ENCODE measurements around the gene SLC26A8.

The SLC26A8 gene

DNA sequence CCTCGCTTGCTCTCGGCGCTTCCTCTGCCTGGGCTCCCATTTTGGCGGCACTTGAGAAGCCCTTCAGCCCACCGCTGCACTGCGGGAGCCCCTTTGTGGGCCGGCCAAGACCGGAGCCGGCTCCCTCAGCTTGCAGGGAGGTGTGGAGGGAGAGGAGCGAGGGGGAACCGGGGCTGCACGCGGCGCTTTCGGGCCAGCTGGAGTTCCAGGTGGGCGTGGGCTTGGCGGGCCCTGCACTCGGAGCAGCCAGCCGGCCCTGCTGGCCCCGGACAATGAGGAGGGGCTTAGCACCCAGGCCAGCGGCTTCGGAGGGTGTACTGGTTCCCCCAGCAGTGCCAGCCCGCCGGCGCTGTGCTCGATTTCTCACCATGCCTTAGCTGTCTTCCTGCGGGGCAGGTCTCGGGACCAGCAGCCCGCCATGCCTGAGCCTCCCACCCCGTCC is 93.3 kb downstream of the SLC26A8 start:
- Histone ChIP-seq H3K23ac (ENCODE audit: low read length) (no peak overlapping the region), H3K14ac (ENCODE audit: low read length) (no peak overlapping the region), H3K4me2 (ENCODE audit: low read length) (peak overlapping the region; percentile 88), H3K79me1 (ENCODE audit: low read length) (no peaks in the 10 kb centered on the region), H2BK12ac (ENCODE audit: low read length) (no peak overlapping the region), H3K4me1 (ENCODE audit: control insufficient read depth in 1 of 2, insufficient read depth in 2 of 2, low read length in 2 of 2) (peaks cover 6 to 8% of the 10 kb centered on the region in 2 experiments), H2BK120ac (ENCODE audit: insufficient read depth, low read length, poor library complexity) (no peak overlapping the region), H3K79me2 (ENCODE audit: control insufficient read depth, insufficient read depth, low read length, poor library complexity) (no peaks in the 10 kb centered on the region), H4K91ac (ENCODE audit: low read depth, low read length) (no peak overlapping the region), H3K4me3 (ENCODE audit: low read depth, low read length) (peak overlapping the region; percentile 68), H4K12ac (ENCODE audit: low read depth, low read length) (no peak overlapping the region), H2AFZ (ENCODE audit: insufficient read depth, low read length, poor library complexity) (no peak overlapping the region), H3K9ac (ENCODE audit: low read length) (no peak overlapping the region), H3K27me3 (ENCODE audit: insufficient read depth, low read length) (no peaks in the 10 kb centered on the region), H3K27ac (ENCODE audit: low read depth, low read length) (no peak overlapping the region), H3K18ac (ENCODE audit: low read length) (no peak overlapping the region), H2AK5ac (ENCODE audit: low read length) (no peak overlapping the region), H3K4ac (ENCODE audit: low read depth, low read length) (no peak overlapping the region), H3K36me3 (ENCODE audit: control insufficient read depth in 1 of 2, insufficient read depth in 2 of 2, low read length in 2 of 2) (no peaks in the 10 kb centered on the region), H4K8ac (ENCODE audit: low read depth, low read length) (peak overlapping the region; percentile 5), H3K9me3 (ENCODE audit: insufficient read depth, low read depth, low read length) (no peaks in the 10 kb centered on the region), H2BK5ac (ENCODE audit: low read depth, low read length, poor library complexity) (no peak overlapping the region)
- WGBS (ENCODE audit: extremely low coverage, insufficient coverage, insufficient read length): no CpG with 5 or more reads among the region's 30 CpGs
- DNase-seq: no peak

DNA sequence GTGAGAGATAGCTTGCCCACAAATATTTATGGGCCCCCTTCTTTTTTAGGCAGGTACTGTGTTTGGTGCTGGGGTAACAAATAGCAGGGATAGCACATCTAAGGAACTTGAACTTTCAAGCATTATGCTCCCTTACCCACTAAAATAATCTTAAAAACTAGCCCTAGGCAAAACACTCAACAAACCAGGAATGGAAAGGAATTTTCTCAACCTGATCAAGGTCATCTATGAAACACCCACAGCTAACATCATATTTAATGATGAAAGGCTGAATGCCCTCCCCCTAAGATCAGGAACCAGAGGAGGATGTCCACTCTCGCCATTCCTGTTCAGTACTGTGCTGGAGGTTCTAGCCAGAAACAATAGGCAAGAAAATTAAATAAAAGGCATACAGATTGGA is 94.8 kb downstream of the SLC26A8 start:
- H3K23ac ChIP-seq (ENCODE audit: low read length): no peak overlapping the region
- H3K4me3 ChIP-seq (ENCODE audit: low read depth, low read length): no peak overlapping the region
- H3K14ac ChIP-seq (ENCODE audit: low read length): no peak overlapping the region
- H3K27me3 ChIP-seq (ENCODE audit: insufficient read depth, low read length): no peaks in the 10 kb centered on the region
- no peaks in the 10 kb centered on the region for H3K9me3 ChIP-seq (ENCODE audit: insufficient read depth, low read depth, low read length)
- H3K4me1 ChIP-seq (ENCODE audit: control insufficient read depth in 1 of 2, insufficient read depth in 2 of 2, low read length in 2 of 2): peaks cover 6 to 8% of the 10 kb centered on the region in 2 experiments
- H3K9ac ChIP-seq (ENCODE audit: low read length): no peak overlapping the region
- no peak overlapping the region for H4K91ac ChIP-seq (ENCODE audit: low read depth, low read length)
- no peak overlapping the region for H2AFZ ChIP-seq (ENCODE audit: insufficient read depth, low read length, poor library complexity)
- H3K36me3 ChIP-seq (ENCODE audit: control insufficient read depth in 1 of 2, insufficient read depth in 2 of 2, low read length in 2 of 2): no peaks in the 10 kb centered on the region
- H2BK12ac ChIP-seq (ENCODE audit: low read length): no peak overlapping the region
- no peak overlapping the region for H4K8ac ChIP-seq (ENCODE audit: low read depth, low read length)
- H2BK120ac ChIP-seq (ENCODE audit: insufficient read depth, low read length, poor library complexity): no peak overlapping the region
- no peak overlapping the region for H2AK5ac ChIP-seq (ENCODE audit: low read length)
- H3K79me1 ChIP-seq (ENCODE audit: low read length): no peaks in the 10 kb centered on the region
- no peaks in the 10 kb centered on the region for H3K79me2 ChIP-seq (ENCODE audit: control insufficient read depth, insufficient read depth, low read length, poor library complexity)
- no peak overlapping the region for H4K12ac ChIP-seq (ENCODE audit: low read depth, low read length)
- H3K4me2 ChIP-seq (ENCODE audit: low read length): no peak overlapping the region
- no peak overlapping the region for H3K27ac ChIP-seq (ENCODE audit: low read depth, low read length)
- no peak overlapping the region for H3K18ac ChIP-seq (ENCODE audit: low read length)
- H3K4ac ChIP-seq (ENCODE audit: low read depth, low read length): no peak overlapping the region
- H2BK5ac ChIP-seq (ENCODE audit: low read depth, low read length, poor library complexity): no peak overlapping the region
- peak in 1 of 2 donors; percentile 73 for DNase-seq
- WGBS (ENCODE audit: extremely low coverage, insufficient coverage, insufficient read length): no CpG with 5 or more reads among the region's 1 CpG

- no peak overlapping the region for H3K4ac ChIP-seq (ENCODE audit: low read depth, low read length)
- no peaks in the 10 kb centered on the region for H3K27me3 ChIP-seq (ENCODE audit: insufficient read depth, low read length)
- H3K14ac ChIP-seq (ENCODE audit: low read length): no peak overlapping the region
- no peak overlapping the region for H3K27ac ChIP-seq (ENCODE audit: low read depth, low read length)
- WGBS (ENCODE audit: extremely low coverage, insufficient coverage, insufficient read length): no CpG with 5 or more reads among the region's 2 CpGs
- H2AK5ac ChIP-seq (ENCODE audit: low read length): no peak overlapping the region
- H3K4me3 ChIP-seq (ENCODE audit: low read depth, low read length): no peak overlapping the region
- no peak overlapping the region for H3K4me2 ChIP-seq (ENCODE audit: low read length)
- no peak overlapping the region for H2AFZ ChIP-seq (ENCODE audit: insufficient read depth, low read length, poor library complexity)
- H3K79me1 ChIP-seq (ENCODE audit: low read length): no peaks in the 10 kb centered on the region
- H2BK12ac ChIP-seq (ENCODE audit: low read length): no peak overlapping the region
- H4K91ac ChIP-seq (ENCODE audit: low read depth, low read length): no peak overlapping the region
- no peak overlapping the region for H3K18ac ChIP-seq (ENCODE audit: low read length)
- H2BK5ac ChIP-seq (ENCODE audit: low read depth, low read length, poor library complexity): no peak overlapping the region
- no peak overlapping the region for H3K23ac ChIP-seq (ENCODE audit: low read length)
- H4K12ac ChIP-seq (ENCODE audit: low read depth, low read length): no peak overlapping the region
- H3K4me1 ChIP-seq (ENCODE audit: control insufficient read depth in 1 of 2, insufficient read depth in 2 of 2, low read length in 2 of 2): peaks cover 6 to 8% of the 10 kb centered on the region in 2 experiments
- no peak overlapping the region for H3K9ac ChIP-seq (ENCODE audit: low read length)
- no peaks in the 10 kb centered on the region for H3K36me3 ChIP-seq (ENCODE audit: control insufficient read depth in 1 of 2, insufficient read depth in 2 of 2, low read length in 2 of 2)
- no peak for DNase-seq
- H3K79me2 ChIP-seq (ENCODE audit: control insufficient read depth, insufficient read depth, low read length, poor library complexity): no peaks in the 10 kb centered on the region
- H4K8ac ChIP-seq (ENCODE audit: low read depth, low read length): no peak overlapping the region
- no peaks in the 10 kb centered on the region for H3K9me3 ChIP-seq (ENCODE audit: insufficient read depth, low read depth, low read length)
- H2BK120ac ChIP-seq (ENCODE audit: insufficient read depth, low read length, poor library complexity): no peak overlapping the region
Measured at GRCh38 chr6:35926509-35927215, 97.8 kb downstream of the SLC26A8 start.

GRCh38 chr6:35925961-35926360 is 98.5 kb downstream of the SLC26A8 start:
- no peak overlapping the region for H3K23ac ChIP-seq (ENCODE audit: low read length)
- no peaks in the 10 kb centered on the region for H3K79me2 ChIP-seq (ENCODE audit: control insufficient read depth, insufficient read depth, low read length, poor library complexity)
- H2BK12ac ChIP-seq (ENCODE audit: low read length): no peak overlapping the region
- H3K9ac ChIP-seq (ENCODE audit: low read length): peak overlapping the region; percentile 46
- no peak overlapping the region for H3K27ac ChIP-seq (ENCODE audit: low read depth, low read length)
- no peak overlapping the region for H4K8ac ChIP-seq (ENCODE audit: low read depth, low read length)
- no peak overlapping the region for H3K4me2 ChIP-seq (ENCODE audit: low read length)
- WGBS (ENCODE audit: extremely low coverage, insufficient coverage, insufficient read length): no CpG with 5 or more reads among the region's 3 CpGs
- no peak overlapping the region for H2BK5ac ChIP-seq (ENCODE audit: low read depth, low read length, poor library complexity)
- no peaks in the 10 kb centered on the region for H3K9me3 ChIP-seq (ENCODE audit: insufficient read depth, low read depth, low read length)
- H3K18ac ChIP-seq (ENCODE audit: low read length): no peak overlapping the region
- H3K14ac ChIP-seq (ENCODE audit: low read length): no peak overlapping the region
- no peak overlapping the region for H4K91ac ChIP-seq (ENCODE audit: low read depth, low read length)
- no peaks in the 10 kb centered on the region for H3K79me1 ChIP-seq (ENCODE audit: low read length)
- no peak overlapping the region for H2BK120ac ChIP-seq (ENCODE audit: insufficient read depth, low read length, poor library complexity)
- H3K4me3 ChIP-seq (ENCODE audit: low read depth, low read length): no peak overlapping the region
- no peak overlapping the region for H2AK5ac ChIP-seq (ENCODE audit: low read length)
- no peaks in the 10 kb centered on the region for H3K36me3 ChIP-seq (ENCODE audit: control insufficient read depth in 1 of 2, insufficient read depth in 2 of 2, low read length in 2 of 2)
- no peak overlapping the region for H4K12ac ChIP-seq (ENCODE audit: low read depth, low read length)
- H2AFZ ChIP-seq (ENCODE audit: insufficient read depth, low read length, poor library complexity): no peak overlapping the region
- H3K27me3 ChIP-seq (ENCODE audit: insufficient read depth, low read length): no peaks in the 10 kb centered on the region
- DNase-seq: no peak
- H3K4ac ChIP-seq (ENCODE audit: low read depth, low read length): no peak overlapping the region
- H3K4me1 ChIP-seq (ENCODE audit: control insufficient read depth in 1 of 2, insufficient read depth in 2 of 2, low read length in 2 of 2): peaks cover under 1 to 2% of the 10 kb centered on the region in 2 experiments

Data from trophoblast cell (in vitro differentiated cells and primary cell).